HEK293T (cell line): ENCODE measurements around the gene PFN3.

Source experiments
- ELF4 ChIP-seq: fragments of 450-650 bp; IDR thresholded peaks from 2 replicates; pipeline ENCODE4 v1.6.1; 2017; ENCODE audit warnings: antibody characterized with exemption
- SP1 ChIP-seq: fragments of 450-650 bp; IDR thresholded peaks from 2 replicates; pipeline ENCODE4 v1.6.1; 2017
- SUZ12 ChIP-seq: fragments of 450-650 bp; IDR thresholded peaks from 2 replicates; pipeline ENCODE4 v1.6.1; 2016; ENCODE audit warnings: mild to moderate bottlenecking
- TARDBP ChIP-seq: fragments of 450-650 bp; IDR thresholded peaks from 2 replicates; pipeline ENCODE4 v1.6.1; 2016

GRCh38 chr5:177356746-177357145 is 43.7 kb downstream of the PFN3 start:
- TF ChIP-seq SUZ12 (no peak), ELF4 (no peak), SP1 (no peak), TARDBP (no peak)
